ENCODE data around the gene ADGB.
"Not testable (repeated sequence)": the region's sequence is repeated elsewhere in the genome, so short reads cannot be mapped to it uniquely, and the experiment has no call there.

The ADGB gene

DNA sequence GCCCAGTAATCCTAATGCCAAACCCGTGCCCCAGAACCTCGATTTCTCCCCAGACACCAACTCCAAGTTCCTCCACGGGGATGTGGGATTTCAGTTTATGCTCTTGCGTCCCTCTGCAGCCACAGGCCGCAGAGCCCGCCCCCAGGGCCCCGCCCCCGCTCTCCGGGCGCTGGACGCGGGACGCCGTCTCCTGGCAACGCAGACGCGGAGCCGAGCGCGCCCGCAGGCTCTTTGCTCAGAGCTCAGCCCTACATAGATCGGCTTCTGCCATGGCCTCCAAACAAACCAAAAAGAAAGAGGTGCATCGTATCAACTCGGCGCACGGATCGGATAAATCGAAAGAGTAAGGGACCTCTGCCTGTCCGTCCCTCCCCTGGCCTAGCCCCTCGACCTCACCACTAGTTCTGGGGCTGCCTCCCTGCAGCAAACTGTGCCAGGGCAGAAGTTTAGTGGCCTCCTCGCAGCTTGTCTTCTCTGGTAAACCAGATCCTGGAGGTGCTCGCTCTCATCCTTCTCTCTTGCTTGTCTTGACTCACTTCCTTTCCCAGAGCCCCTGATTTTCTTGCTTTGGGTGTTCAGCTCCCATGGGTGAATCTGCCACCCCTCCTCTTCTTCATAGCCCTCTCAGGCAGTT lies at the start of gene ADGB:
ADGB (plus strand) TSS at position 201 of the 634 bp plus-strand sequence; CDS start at position 270, 69 bp downstream.
- no peaks in the 10 kb centered on the region for H3K79me2 ChIP-seq (ENCODE audit: control insufficient read depth, insufficient read depth, low read length, unreplicated experiment)
- H3K27me3 ChIP-seq (ENCODE audit: insufficient read depth, low read length), result peaks cover 13% of the 10 kb centered on the region; the same call in 1 of the 2 replicates
- H3K4me1 ChIP-seq (ENCODE audit: control insufficient read depth, insufficient read depth, low read length, unreplicated experiment), result peaks cover 5% of the 10 kb centered on the region
- H3K4me3 ChIP-seq (ENCODE audit: low read depth, low read length), result peak within 1 kb of the TSS; percentile 74
- H3K36me3 ChIP-seq (ENCODE audit: insufficient read depth, low read length), result no peaks in the 10 kb centered on the region
- peak within 1 kb of the TSS; percentile 47 for H2AFZ ChIP-seq (ENCODE audit: low read length, unreplicated experiment)
- H3K27ac ChIP-seq (ENCODE audit: low read depth, low read length), result no peak within 1 kb of the TSS

DNA sequence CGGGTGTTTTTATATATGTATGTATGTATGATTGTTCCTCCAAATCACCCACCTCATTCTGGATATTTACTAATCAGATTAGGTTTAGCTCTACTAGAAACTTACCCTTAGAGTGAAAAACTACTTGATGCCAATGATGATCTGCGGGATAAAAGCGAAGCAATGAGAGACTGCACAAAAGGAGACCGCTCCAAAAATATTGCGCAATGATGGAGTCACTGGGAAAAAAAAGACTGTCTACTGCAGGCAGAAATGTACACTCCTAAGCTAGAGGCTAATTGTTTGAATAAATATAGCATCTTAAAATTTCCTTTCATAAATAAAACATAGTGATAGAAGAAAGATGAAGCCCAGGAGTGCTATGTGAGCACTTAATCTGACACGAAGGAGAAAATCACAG lies 47.9 kb upstream of the ADGB start:
- peaks cover 16% of the 10 kb centered on the region for H3K4me1 ChIP-seq (ENCODE audit: control insufficient read depth, insufficient read depth, low read length, unreplicated experiment)
- H2AFZ ChIP-seq (ENCODE audit: low read length, unreplicated experiment), result no peak overlapping the region
- H3K79me2 ChIP-seq (ENCODE audit: control insufficient read depth, insufficient read depth, low read length, unreplicated experiment), result peaks cover 36% of the 10 kb centered on the region
- no peak overlapping the region for H3K4me3 ChIP-seq (ENCODE audit: low read depth, low read length)
- H3K27me3 ChIP-seq (ENCODE audit: insufficient read depth, low read length), result no peaks in the 10 kb centered on the region
- no peak overlapping the region for H3K27ac ChIP-seq (ENCODE audit: low read depth, low read length)
- peaks cover 32% of the 10 kb centered on the region for H3K36me3 ChIP-seq (ENCODE audit: insufficient read depth, low read length)

DNA sequence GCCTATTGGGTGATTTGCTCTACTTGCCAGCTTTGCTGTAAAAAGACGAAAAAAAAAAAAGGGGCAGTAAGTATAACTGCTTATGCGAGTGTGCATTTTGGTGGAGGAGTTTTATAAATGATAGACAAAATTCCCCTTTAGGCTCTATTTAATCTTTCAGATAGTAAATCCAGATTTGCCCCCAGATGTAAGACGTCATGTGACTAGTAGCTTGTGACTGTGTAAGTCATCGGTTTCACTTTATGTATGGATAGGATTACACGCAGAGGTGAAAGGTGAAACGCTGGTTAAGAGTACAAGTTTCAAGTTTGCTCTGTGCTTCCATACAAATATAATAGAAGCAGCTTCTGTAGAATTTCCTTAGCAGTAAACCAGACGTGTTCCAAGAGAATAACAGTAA lies 47.2 kb upstream of the ADGB start:
- no peak overlapping the region for H3K4me3 ChIP-seq (ENCODE audit: low read depth, low read length)
- H2AFZ ChIP-seq (ENCODE audit: low read length, unreplicated experiment), result no peak overlapping the region
- H3K36me3 ChIP-seq (ENCODE audit: insufficient read depth, low read length), result peaks cover 32% of the 10 kb centered on the region
- H3K27ac ChIP-seq (ENCODE audit: low read depth, low read length), result no peak overlapping the region
- no peaks in the 10 kb centered on the region for H3K27me3 ChIP-seq (ENCODE audit: insufficient read depth, low read length)
- H3K79me2 ChIP-seq (ENCODE audit: control insufficient read depth, insufficient read depth, low read length, unreplicated experiment), result peaks cover 34% of the 10 kb centered on the region
- peaks cover 12% of the 10 kb centered on the region for H3K4me1 ChIP-seq (ENCODE audit: control insufficient read depth, insufficient read depth, low read length, unreplicated experiment)

DNA sequence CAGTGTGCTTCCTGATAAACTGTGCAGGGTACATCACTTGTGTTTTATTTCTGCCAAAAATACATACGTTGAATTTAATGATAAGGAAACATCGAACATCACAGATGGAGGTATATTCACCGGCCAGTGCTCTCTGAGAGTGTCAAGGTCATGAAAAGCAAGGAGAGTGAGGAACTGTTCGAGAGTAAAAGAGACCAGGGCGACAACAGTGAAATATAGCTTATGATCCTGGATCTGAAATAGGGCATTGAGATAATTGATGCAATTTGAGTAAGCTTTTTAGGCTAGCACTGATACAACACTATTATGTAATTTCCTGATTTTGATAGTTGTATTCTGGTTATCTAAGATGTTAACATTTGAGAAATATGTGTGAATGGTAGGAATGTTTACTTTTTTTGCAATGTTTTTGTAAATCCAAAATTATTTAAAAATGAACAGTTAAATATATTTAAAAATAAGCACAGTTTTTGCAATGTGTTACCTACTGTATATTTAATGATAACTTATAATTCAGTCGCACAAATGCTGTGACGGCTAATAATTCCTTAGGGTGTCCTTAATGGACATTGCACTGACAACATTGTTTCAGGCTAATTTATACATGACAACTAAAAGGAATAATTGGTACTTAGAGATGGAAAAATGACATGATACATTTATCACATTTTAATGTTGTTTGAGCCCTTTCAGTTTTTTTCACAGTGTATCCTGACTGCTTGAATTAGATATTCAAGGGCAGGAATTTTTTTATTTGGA lies 45.2 kb upstream of the ADGB start:
- H3K27ac ChIP-seq (ENCODE audit: low read depth, low read length), result no peak overlapping the region
- H3K27me3 ChIP-seq (ENCODE audit: insufficient read depth, low read length), result no peaks in the 10 kb centered on the region
- H2AFZ ChIP-seq (ENCODE audit: low read length, unreplicated experiment), result no peak overlapping the region
- no peak overlapping the region for H3K4me3 ChIP-seq (ENCODE audit: low read depth, low read length)
- H3K36me3 ChIP-seq (ENCODE audit: insufficient read depth, low read length), result peaks cover 32% of the 10 kb centered on the region
- H3K4me1 ChIP-seq (ENCODE audit: control insufficient read depth, insufficient read depth, low read length, unreplicated experiment), result no peaks in the 10 kb centered on the region
- H3K79me2 ChIP-seq (ENCODE audit: control insufficient read depth, insufficient read depth, low read length, unreplicated experiment), result peaks cover 17% of the 10 kb centered on the region

DNA sequence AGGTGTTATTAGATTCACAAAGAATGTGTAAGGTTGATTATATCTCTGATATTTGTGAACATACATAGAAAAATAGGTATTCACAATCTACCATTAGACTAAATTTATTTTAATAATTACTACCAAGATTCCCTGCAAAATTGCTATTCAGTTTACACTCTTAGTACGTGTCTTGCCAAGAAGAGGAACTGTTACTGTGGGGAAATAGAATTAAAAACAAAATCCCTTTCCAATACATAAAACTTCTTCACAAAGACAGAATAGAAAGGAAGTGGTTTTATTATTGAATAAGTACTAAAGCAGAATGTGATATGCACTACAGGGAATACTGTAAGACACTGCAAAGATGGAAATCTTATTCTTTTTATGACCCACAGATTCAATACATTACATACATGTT lies 38.2 kb upstream of the ADGB start:
- H3K27ac ChIP-seq (ENCODE audit: low read depth, low read length), result no peak overlapping the region
- no peak overlapping the region for H3K4me3 ChIP-seq (ENCODE audit: low read depth, low read length)

DNA sequence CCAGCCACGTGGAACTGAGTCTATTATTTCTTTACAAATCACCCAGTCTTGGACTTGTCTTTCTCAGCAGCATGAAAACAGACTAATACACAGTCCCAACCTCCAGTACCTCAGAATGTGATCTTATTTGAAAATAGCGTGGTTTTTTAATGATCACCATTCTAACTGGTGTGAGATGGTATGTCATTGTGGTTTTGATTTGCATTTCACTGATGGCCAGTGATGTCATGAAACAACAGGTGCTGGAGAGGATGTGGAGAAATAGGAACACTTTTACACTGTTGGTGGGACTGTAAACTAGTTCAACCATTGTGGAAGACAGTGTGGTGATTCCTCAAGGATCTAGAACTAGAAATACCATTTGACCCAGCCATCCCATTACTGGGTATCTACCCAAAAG lies 32.1 kb upstream of the ADGB start:
- not testable (repeated sequence) for H3K4me3 ChIP-seq (ENCODE audit: low read depth, low read length); H3K79me2 ChIP-seq (ENCODE audit: control insufficient read depth, insufficient read depth, low read length, unreplicated experiment); H3K4me1 ChIP-seq (ENCODE audit: control insufficient read depth, insufficient read depth, low read length, unreplicated experiment); H3K27ac ChIP-seq (ENCODE audit: low read depth, low read length); H2AFZ ChIP-seq (ENCODE audit: low read length, unreplicated experiment); H3K36me3 ChIP-seq (ENCODE audit: insufficient read depth, low read length); H3K27me3 ChIP-seq (ENCODE audit: insufficient read depth, low read length)

More for the DNA sequence above, 38.2 kb upstream of the ADGB start:
- Histone ChIP-seq H3K36me3 (ENCODE audit: insufficient read depth, low read length) (no peaks in the 10 kb centered on the region; the same call in 1 of the 2 replicates), H3K27me3 (ENCODE audit: insufficient read depth, low read length) (no peaks in the 10 kb centered on the region), H3K79me2 (ENCODE audit: control insufficient read depth, insufficient read depth, low read length, unreplicated experiment) (no peaks in the 10 kb centered on the region), H2AFZ (ENCODE audit: low read length, unreplicated experiment) (no peak overlapping the region), H3K4me1 (ENCODE audit: control insufficient read depth, insufficient read depth, low read length, unreplicated experiment) (no peaks in the 10 kb centered on the region)

DNA sequence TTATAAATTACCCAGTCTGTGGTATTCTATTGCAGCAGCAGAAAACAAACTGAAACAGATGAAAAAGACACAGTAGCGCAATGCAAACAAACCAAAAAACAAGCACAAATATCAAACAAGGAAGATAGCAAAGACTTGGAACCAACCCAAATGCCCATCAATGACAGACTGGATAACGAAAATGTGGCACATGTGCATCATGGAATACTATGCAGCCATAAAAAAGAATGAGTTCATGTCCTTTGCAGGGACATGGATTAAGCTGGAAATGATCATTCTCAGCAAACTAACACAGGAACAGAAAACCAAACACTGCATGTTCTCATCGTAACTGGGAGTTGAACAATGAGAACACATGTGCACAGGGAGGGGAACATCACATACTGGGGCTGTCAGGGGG lies 30.2 kb upstream of the ADGB start:
- not testable (repeated sequence) for H3K27me3 ChIP-seq (ENCODE audit: insufficient read depth, low read length); H3K4me1 ChIP-seq (ENCODE audit: control insufficient read depth, insufficient read depth, low read length, unreplicated experiment); H3K79me2 ChIP-seq (ENCODE audit: control insufficient read depth, insufficient read depth, low read length, unreplicated experiment); H3K36me3 ChIP-seq (ENCODE audit: insufficient read depth, low read length); H3K4me3 ChIP-seq (ENCODE audit: low read depth, low read length); H3K27ac ChIP-seq (ENCODE audit: low read depth, low read length); H2AFZ ChIP-seq (ENCODE audit: low read length, unreplicated experiment)

DNA sequence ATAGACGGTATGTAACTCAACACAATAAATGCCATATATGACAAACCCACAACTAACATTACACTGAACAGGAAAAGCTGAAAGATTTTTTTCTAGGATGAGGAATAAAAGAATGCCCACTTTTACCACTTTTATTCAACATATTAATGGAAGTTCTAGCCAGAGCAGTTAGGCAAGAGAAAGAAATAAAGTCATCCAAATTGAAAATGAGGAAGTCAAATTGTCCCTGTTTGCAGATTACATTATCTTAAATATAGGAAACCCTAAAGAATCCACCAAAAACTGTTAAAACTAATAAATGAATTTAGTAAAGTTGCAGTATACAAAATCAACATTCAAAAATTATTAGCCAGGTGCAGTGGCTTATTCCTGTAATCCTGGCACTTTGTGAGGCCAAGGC lies 24.6 kb upstream of the ADGB start:
- Histone ChIP-seq H3K27ac (ENCODE audit: low read depth, low read length) (no peak overlapping the region), H3K4me3 (ENCODE audit: low read depth, low read length) (no peak overlapping the region), H3K4me1 (ENCODE audit: control insufficient read depth, insufficient read depth, low read length, unreplicated experiment) (no peaks in the 10 kb centered on the region), H3K27me3 (ENCODE audit: insufficient read depth, low read length) (no peaks in the 10 kb centered on the region), H2AFZ (ENCODE audit: low read length, unreplicated experiment) (no peak overlapping the region), H3K79me2 (ENCODE audit: control insufficient read depth, insufficient read depth, low read length, unreplicated experiment) (no peaks in the 10 kb centered on the region), H3K36me3 (ENCODE audit: insufficient read depth, low read length) (no peaks in the 10 kb centered on the region)

DNA sequence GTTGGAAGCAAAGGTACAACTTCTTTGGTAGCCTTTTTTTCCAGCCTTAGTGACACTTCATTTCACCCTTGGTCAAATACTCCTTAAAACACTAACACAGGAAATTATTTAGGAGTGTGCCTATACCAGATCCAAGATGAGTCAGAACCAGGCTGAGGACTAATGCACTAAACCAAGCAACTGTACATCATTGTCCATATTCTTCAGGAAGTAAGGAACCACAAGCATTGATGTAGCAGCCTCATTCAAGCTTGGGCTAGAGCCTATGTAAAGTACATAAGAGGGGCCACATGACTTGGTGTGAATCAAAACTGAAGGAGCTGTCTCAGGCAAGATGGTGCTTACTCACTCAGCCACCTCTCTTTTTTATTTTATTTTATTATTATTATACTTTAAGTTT lies 20.7 kb upstream of the ADGB start:
- Histone ChIP-seq H3K79me2 (ENCODE audit: control insufficient read depth, insufficient read depth, low read length, unreplicated experiment) (no peaks in the 10 kb centered on the region), H3K36me3 (ENCODE audit: insufficient read depth, low read length) (no peaks in the 10 kb centered on the region), H3K4me3 (ENCODE audit: low read depth, low read length) (no peak overlapping the region), H3K27me3 (ENCODE audit: insufficient read depth, low read length) (no peaks in the 10 kb centered on the region), H3K27ac (ENCODE audit: low read depth, low read length) (no peak overlapping the region), H3K4me1 (ENCODE audit: control insufficient read depth, insufficient read depth, low read length, unreplicated experiment) (no peaks in the 10 kb centered on the region), H2AFZ (ENCODE audit: low read length, unreplicated experiment) (no peak overlapping the region)

DNA sequence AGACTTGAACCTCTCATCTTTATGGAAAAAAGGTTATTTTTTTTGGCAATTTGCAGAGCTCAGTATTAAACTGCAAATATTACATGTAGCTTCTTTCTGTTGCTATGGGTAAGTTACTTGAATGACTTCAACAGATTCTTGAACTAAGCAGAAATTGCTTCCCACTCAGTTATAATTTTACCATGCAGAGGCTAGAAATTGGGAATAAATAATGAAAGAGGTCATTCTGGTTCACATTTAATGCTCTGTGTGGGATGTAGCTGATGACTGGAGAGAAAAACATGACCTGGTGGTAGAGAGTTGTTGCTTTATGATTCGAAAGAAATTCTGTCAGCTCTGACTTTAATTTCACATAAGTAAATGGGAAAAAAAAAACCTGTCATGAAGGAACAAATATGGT lies 16.8 kb upstream of the ADGB start:
- no peaks in the 10 kb centered on the region for H3K36me3 ChIP-seq (ENCODE audit: insufficient read depth, low read length)

DNA sequence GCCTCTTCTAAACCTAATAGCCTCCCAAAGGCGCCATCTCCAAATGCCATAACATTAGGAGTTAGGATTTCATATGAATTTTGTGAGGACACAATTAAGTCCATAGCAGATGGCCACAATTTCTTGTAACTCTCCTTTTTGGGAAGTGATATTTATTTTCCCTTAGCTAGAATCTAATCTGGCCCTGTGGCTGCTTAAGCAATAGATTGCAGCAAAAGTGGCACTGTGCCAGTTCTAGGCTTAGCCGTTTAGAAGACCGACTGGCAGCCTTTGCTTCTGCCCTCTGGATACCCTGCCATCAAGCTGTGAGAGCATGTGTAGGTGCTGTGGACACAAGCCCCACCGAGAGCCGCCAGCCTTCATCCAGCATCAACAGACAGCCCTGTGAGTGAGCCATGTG lies 15.9 kb upstream of the ADGB start:
- H3K27ac ChIP-seq (ENCODE audit: low read depth, low read length), result no peak overlapping the region
- no peak overlapping the region for H3K4me3 ChIP-seq (ENCODE audit: low read depth, low read length)
- no peaks in the 10 kb centered on the region for H3K27me3 ChIP-seq (ENCODE audit: insufficient read depth, low read length)
- no peaks in the 10 kb centered on the region for H3K79me2 ChIP-seq (ENCODE audit: control insufficient read depth, insufficient read depth, low read length, unreplicated experiment)
- H3K4me1 ChIP-seq (ENCODE audit: control insufficient read depth, insufficient read depth, low read length, unreplicated experiment), result no peaks in the 10 kb centered on the region
- no peaks in the 10 kb centered on the region for H3K36me3 ChIP-seq (ENCODE audit: insufficient read depth, low read length)
- H2AFZ ChIP-seq (ENCODE audit: low read length, unreplicated experiment), result no peak overlapping the region

More for the DNA sequence above, 16.8 kb upstream of the ADGB start:
- H3K79me2 ChIP-seq (ENCODE audit: control insufficient read depth, insufficient read depth, low read length, unreplicated experiment), result no peaks in the 10 kb centered on the region
- H3K27me3 ChIP-seq (ENCODE audit: insufficient read depth, low read length), result no peaks in the 10 kb centered on the region
- H3K27ac ChIP-seq (ENCODE audit: low read depth, low read length), result no peak overlapping the region
- no peak overlapping the region for H2AFZ ChIP-seq (ENCODE audit: low read length, unreplicated experiment)
- H3K4me3 ChIP-seq (ENCODE audit: low read depth, low read length), result no peak overlapping the region
- no peaks in the 10 kb centered on the region for H3K4me1 ChIP-seq (ENCODE audit: control insufficient read depth, insufficient read depth, low read length, unreplicated experiment)
